ENCODE results near the gene ETV7.

ETV7 gene

GRCh38 chr6:36320475-36320874 lies 67.0 kb downstream of the ETV7 start:
- no peak for DNase-seq (ENCODE audit: low read depth in 2 of 2)

GRCh38 chr6:36319821-36320220 lies 67.6 kb downstream of the ETV7 start:
- no peak for DNase-seq (ENCODE audit: low read depth in 2 of 2)

GRCh38 chr6:36319436-36319762 lies 68.1 kb downstream of the ETV7 start:
- no peak for DNase-seq (ENCODE audit: low read depth in 2 of 2)

GRCh38 chr6:36318690-36319435 lies 68.6 kb downstream of the ETV7 start:
- no peak for DNase-seq (ENCODE audit: low read depth in 2 of 2)

- no peak for DNase-seq (ENCODE audit: low read depth in 2 of 2)
Observed at GRCh38 chr6:36317623-36318022, 69.8 kb downstream of the ETV7 start.

Measured in stimulated activated CD8-positive, alpha-beta memory T cell treated with anti-CD3 and anti-CD28 coated beads, Interleukin-15, amount 100 ng/mL, for 48 hours (primary cell).